Activated T-cell treated with anti-CD3 and anti-CD28 coated beads, Interleukin-2, amount 50 U/mL, for 4 hours (primary cell): ENCODE data around the gene SCGB1D2. TPM values are rescaled to one million over a fixed set of nuclear protein-coding genes. Genes with fewer than 3 reads are reported as not detected.
"Not testable (repeated sequence)": the region's sequence is repeated elsewhere in the genome, so short reads cannot be mapped to it uniquely, and the experiment has no call there.

ENCODE experiments used
- ATAC-seq, 2 donors: fragments of 200-7000 bp; cut with Tn5 transposase; one replicate each; pipeline ENCODE4 v1.10.0; 2021
- DNase-seq: peaks from one replicate; pipeline ENCODE4 v3.0.0-alpha.2; 2020
- H3K27me3 Mint-ChIP-seq: one replicate; pipeline ENCODE4 v1.8.0; 2021; ENCODE audit warnings: low read depth, mixed read lengths
- H3K36me3 Mint-ChIP-seq: one replicate; pipeline ENCODE4 v1.8.0; 2022; ENCODE audit warnings: mixed read lengths; ENCODE audit not compliant: insufficient read depth
- H3K4me1 Mint-ChIP-seq: one replicate; pipeline ENCODE4 v1.8.0; 2021; ENCODE audit warnings: low read depth, mixed read lengths
- H3K4me3 Mint-ChIP-seq: one replicate; pipeline ENCODE4 v1.8.0; 2021; ENCODE audit warnings: mild to moderate bottlenecking, moderate library complexity, mixed read lengths
- H3K9me3 Mint-ChIP-seq: one replicate; pipeline ENCODE4 v1.8.0; 2021; ENCODE audit warnings: mixed read lengths
- total RNA-seq, 3 donors: library from RNA; stranded (reverse); gene quantifications; one replicate each; pipeline ENCODE4 v1.2.1, GENCODE V29; 2021

SCGB1D2 gene
- total RNA-seq: not detected

DNA sequence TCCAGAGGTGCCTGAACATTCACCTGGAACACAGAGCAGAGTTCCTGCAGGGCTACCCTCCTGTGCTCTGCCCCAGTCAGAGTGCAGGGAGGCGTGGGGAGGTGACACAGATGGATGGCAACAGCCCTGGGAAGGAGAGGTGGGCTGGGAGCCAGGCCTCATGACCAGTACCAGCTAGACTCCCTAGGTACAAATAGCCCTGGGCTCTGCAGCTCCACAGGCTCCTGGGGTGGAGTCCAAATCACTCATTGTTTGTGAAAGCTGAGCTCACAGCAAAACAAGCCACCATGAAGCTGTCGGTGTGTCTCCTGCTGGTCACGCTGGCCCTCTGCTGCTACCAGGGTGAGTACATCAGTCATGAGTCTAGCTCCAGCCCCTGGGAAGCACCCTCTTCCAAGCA, at the start of gene SCGB1D2:
Gene SCGB1D2, plus strand, starts transcription at position 219 of the 400 bp plus-strand sequence. Its CDS starts 69 bp downstream, at position 288.
- Mint-ChIP-seq H3K9me3 (no peaks in the 10 kb centered on the region), H3K27me3 (peaks cover 37% of the 10 kb centered on the region), H3K4me3 (no peak within 1 kb of the TSS), H3K4me1 (no peaks in the 10 kb centered on the region), H3K36me3 (no peaks in the 10 kb centered on the region)
- ATAC-seq (no peak), DNase-seq (no peak)

DNA sequence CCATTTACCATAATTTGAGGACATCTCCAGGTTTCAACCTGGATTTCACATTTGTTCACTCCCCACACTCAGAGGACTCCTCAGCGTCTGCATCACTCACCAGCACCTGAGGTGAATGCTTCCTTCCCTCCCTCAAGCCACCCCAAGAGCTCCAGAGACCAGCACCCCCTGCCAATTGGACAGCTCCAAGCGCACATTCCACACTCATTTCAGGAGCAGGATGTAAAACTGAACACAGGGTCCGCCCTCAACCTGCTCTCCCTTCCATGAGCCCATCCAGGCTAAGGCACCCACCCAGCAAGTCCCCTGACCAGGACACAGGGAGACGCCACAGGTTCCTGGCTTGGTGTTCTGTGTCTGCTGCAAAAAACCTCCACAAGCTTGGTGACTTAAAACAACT, 48.1 kb upstream of the SCGB1D2 start:
- H3K4me1 Mint-ChIP-seq: no peaks in the 10 kb centered on the region
- ATAC-seq (no peak), DNase-seq (no peak)
- H3K36me3 Mint-ChIP-seq: no peaks in the 10 kb centered on the region
- H3K27me3 Mint-ChIP-seq: peaks cover 61% of the 10 kb centered on the region
- H3K4me3 Mint-ChIP-seq: no peak overlapping the region
- H3K9me3 Mint-ChIP-seq: no peaks in the 10 kb centered on the region

DNA sequence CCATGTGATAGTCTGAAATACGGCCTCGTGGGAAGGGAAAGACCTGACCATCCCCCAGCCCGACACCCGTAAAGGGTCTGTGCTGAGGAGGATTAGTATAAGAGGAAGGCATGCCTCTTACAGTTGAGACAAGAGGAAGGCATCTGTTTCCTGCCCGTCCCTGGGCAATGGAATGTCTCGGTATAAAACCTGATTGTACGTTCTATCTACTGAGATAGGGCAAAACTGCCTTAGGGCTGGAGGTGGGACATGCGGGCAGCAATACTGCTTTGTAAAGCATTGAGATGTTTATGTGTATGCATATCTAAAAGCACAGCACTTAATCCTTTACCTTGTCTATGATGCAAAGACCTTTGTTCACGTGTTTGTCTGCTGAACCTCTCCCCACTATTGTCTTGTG, 47.0 kb upstream of the SCGB1D2 start:
- H3K4me1 Mint-ChIP-seq, H3K36me3 Mint-ChIP-seq, H3K9me3 Mint-ChIP-seq, ATAC-seq, H3K4me3 Mint-ChIP-seq, DNase-seq: not testable (repeated sequence)
- H3K27me3 Mint-ChIP-seq: peaks cover 52% of the 10 kb centered on the region

DNA sequence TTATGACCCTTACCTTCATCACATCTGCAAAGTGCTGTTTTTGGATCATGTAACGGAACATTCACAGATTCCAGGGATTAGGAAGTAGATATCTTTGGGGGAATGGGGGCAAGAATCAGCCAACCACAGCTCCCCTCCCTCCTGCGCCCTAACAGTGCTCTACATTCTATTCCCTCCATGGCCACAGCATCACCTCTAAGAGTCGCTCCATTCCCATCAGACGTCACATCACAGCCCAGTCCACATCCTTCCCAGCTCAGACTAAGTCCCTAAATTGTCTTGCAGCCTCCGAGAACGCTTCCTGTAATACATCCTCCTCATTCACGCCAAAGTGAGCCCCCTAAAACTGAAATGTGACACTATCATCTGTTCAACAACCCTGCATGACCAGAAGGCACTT, 46.1 kb upstream of the SCGB1D2 start:
- Mint-ChIP-seq H3K9me3 (no peaks in the 10 kb centered on the region), H3K4me1 (no peaks in the 10 kb centered on the region), H3K36me3 (no peaks in the 10 kb centered on the region), H3K27me3 (peaks cover 46% of the 10 kb centered on the region), H3K4me3 (no peak overlapping the region)
- ATAC-seq (no peak), DNase-seq (no peak)

DNA sequence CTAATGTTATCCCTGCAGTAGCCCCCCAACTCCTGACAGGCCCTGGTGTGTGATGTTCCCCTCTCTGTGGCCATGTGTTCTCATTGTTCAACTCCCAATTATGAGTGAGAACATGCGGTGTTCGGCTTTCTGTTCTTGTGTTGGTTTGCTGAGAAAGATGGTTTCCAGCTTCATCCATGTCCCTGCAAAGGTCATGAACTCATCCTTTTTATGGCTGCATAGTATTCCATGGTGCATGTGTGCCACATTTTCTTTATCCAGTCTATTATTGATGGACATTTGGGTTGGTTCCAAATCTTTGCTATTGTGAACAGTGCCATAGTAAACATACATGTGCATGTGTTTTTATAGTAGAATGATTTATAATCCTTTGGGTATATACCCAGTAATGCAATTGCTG, 44.6 kb upstream of the SCGB1D2 start:
- H3K27me3 Mint-ChIP-seq: peaks cover 43% of the 10 kb centered on the region
- not testable (repeated sequence) for H3K4me3 Mint-ChIP-seq, H3K9me3 Mint-ChIP-seq, ATAC-seq, H3K36me3 Mint-ChIP-seq, H3K4me1 Mint-ChIP-seq, DNase-seq

DNA sequence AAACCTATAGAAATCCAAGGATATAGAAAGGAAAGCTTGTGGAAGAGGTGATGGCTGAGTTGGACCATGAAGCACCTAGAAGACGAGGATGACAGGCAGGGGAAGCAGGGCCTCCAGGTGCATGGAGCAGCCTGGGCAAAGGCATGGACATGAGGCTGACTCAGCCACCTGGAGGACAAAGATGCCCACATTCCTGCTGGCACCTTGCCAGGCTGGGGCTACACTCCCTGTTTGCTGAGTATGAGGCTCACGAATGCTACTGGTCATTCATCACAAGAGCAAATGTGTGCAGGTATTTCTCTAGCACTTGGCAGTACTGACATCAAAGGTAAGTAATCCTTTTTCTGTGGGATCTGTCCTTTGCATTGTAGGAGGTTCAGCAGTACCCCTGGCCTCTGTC, 40.7 kb upstream of the SCGB1D2 start:
- Mint-ChIP-seq H3K4me1 (no peaks in the 10 kb centered on the region), H3K27me3 (peaks cover 22% of the 10 kb centered on the region), H3K9me3 (no peaks in the 10 kb centered on the region), H3K4me3 (no peak overlapping the region), H3K36me3 (no peaks in the 10 kb centered on the region)
- DNase-seq (no peak), ATAC-seq (no peak)

- Mint-ChIP-seq H3K4me1 (no peaks in the 10 kb centered on the region), H3K27me3 (peaks cover 13% of the 10 kb centered on the region), H3K9me3 (no peaks in the 10 kb centered on the region), H3K36me3 (no peaks in the 10 kb centered on the region), H3K4me3 (no peak overlapping the region)
- DNase-seq: no peak
- no peak for ATAC-seq
Observed at GRCh38 chr11:62202910-62203309, 39.1 kb upstream of the SCGB1D2 start.

DNA sequence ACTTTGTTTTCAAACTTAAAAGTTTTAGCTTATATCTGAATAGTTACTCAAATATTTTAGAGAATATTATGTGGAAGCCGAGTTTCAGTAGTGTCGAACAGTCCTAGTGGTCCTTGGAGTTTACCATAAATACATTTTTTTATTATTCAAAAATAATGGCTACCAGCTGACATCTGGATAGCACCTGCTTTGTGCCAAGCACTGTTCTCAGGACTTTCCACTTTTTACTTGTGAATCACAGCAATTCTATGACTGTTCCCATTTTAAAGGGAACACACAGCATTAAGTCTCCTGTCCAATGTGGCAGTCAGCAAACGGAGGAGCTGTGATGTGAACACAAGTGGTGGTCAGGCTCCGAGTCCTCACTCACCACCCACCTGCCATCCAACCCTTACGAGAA, 37.6 kb upstream of the SCGB1D2 start:
- Mint-ChIP-seq H3K4me3 (no peak overlapping the region), H3K36me3 (no peaks in the 10 kb centered on the region), H3K9me3 (no peaks in the 10 kb centered on the region), H3K27me3 (peaks cover 10% of the 10 kb centered on the region), H3K4me1 (no peaks in the 10 kb centered on the region)
- DNase-seq: no peak
- ATAC-seq: no peak

- Mint-ChIP-seq H3K27me3 (peaks cover 11% of the 10 kb centered on the region), H3K36me3 (no peaks in the 10 kb centered on the region), H3K4me3 (no peak overlapping the region), H3K4me1 (no peaks in the 10 kb centered on the region), H3K9me3 (no peaks in the 10 kb centered on the region)
- DNase-seq (no peak), ATAC-seq (no peak)
Observed at GRCh38 chr11:62205441-62205840, 36.6 kb upstream of the SCGB1D2 start.

DNA sequence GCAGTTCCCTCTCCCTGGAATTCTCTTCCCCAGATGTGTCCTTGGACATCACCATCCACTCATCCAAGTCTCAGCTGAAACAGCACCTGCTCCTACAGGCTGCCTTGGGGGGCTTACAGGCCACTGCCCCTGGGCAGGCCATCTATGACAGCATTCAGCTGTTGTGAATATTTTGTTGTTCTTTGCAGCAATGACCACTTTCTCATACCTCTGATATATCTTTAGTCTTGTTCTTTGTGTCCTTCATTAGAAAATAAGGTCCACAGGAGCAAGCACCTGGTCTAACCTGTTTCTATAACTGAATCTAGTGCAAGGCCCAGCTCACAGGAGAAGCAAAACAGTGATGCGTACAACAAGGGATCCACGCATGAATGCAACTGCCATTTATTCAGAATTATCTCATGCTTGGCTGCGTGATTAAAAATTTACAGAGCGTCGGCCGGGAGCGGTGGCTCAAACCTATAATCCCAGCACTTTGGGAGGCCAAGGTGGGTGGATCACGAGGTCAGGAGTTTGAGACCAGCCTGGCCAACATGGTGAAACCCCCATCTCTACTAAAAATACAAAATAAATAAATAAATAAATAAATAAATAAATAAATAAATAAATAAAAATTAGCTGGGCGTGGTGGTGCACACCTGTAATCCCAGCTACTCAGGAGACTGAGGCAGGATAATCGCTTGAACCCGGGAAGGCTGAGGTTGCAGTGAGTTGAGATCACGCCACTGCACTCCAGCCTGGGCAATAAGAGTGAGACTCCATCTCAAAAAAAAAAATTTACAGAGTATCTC, 35.6 kb upstream of the SCGB1D2 start:
- not testable (repeated sequence) for H3K36me3 Mint-ChIP-seq, H3K9me3 Mint-ChIP-seq, H3K4me3 Mint-ChIP-seq, H3K4me1 Mint-ChIP-seq, ATAC-seq, DNase-seq
- H3K27me3 Mint-ChIP-seq: peaks cover 17% of the 10 kb centered on the region

DNA sequence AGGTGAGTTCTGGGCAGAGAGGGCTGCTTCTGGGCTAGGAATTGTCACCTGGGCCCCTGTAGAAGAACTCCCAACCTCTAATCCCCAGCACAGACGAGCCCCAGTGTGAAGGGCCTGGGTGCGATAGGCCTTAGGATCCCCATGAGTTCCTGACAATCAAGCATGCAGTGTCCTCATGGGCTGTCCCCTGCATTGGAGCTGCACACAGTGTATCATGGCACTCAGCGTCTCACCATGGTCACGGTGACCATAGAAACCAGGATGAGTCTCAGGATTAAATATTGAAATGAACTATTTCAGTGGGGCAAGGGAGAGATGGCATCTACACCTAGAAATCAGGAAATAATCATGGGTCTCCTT, 33.3 kb upstream of the SCGB1D2 start:
- Mint-ChIP-seq H3K4me1 (no peaks in the 10 kb centered on the region), H3K9me3 (no peaks in the 10 kb centered on the region), H3K4me3 (no peak overlapping the region), H3K36me3 (no peaks in the 10 kb centered on the region), H3K27me3 (peaks cover 17% of the 10 kb centered on the region)
- no peak for DNase-seq
- ATAC-seq: no peak

DNA sequence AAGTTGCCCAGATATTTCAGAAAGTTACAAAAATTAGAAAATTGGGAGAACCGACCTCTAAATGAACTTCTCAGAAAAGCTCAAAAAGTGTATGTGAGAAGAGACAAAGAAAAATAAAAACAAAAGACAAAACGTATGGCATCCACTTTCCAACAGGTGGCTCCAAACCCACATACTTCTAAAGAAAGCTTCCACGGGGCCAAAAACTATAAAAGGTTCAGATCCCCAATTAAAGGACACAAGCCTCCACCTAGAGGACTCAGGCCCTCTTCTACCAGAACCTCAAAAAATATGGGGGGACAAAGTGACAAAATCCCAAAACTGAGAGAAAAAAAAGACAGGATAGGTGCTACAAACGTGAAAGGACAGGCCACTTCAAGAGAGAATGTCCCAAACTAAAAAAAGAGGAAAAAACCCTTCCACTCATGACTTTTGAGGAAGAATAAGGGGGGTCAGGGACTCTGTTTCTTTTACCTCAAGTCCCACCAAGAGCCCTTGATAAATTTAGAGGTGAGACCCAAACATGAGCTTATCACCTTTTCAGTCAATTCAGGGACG, 24.8 kb upstream of the SCGB1D2 start:
- Mint-ChIP-seq H3K4me1 (no peaks in the 10 kb centered on the region), H3K36me3 (no peaks in the 10 kb centered on the region), H3K9me3 (peaks cover 15% of the 10 kb centered on the region), H3K4me3 (no peak overlapping the region), H3K27me3 (peaks cover 24% of the 10 kb centered on the region)
- DNase-seq: no peak
- ATAC-seq: no peak

DNA sequence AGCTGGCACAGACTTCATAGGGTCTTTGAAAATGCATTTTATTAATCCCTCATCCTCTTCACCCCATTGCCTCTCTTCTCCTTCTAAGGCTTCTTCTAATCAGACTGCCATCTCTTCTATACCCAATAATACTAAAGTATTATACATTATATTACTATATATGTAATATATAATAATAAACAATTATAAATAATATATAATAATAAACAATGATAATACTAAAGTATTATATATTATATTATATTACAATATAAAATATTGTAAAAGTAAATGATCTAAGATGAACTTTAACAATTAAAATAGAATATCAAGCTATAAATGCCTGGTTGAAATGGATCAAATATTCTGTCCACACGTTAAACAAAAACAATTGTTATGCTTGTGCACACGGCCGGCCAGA, 20.5 kb upstream of the SCGB1D2 start:
- Mint-ChIP-seq H3K4me1 (no peaks in the 10 kb centered on the region), H3K27me3 (peaks cover 16% of the 10 kb centered on the region), H3K36me3 (no peaks in the 10 kb centered on the region), H3K9me3 (peaks cover 37% of the 10 kb centered on the region), H3K4me3 (no peak overlapping the region)
- ATAC-seq: no peak
- no peak for DNase-seq

DNA sequence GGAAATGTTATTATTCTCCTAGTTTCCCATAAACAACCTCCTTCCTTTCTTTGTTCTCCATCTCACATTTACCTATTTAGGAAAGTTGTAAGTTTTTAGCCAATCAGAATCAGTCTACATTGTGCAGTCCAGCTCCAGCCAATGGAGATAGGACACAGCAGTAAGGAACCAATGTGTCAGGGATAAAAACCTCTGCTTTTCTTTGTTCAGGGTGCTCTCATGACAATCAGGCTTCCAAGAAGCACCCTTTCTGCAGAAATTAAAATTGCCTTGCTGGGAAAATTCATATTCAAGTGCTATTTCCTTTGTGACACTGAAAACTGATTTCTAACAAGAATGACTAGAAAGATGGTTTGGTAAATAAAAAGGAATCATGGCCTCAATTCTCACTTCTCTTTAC, 18.9 kb upstream of the SCGB1D2 start:
- no peaks in the 10 kb centered on the region for H3K4me1 Mint-ChIP-seq
- ATAC-seq (no peak), DNase-seq (no peak)
- no peak overlapping the region for H3K4me3 Mint-ChIP-seq
- H3K9me3 Mint-ChIP-seq: peaks cover 37% of the 10 kb centered on the region
- peaks cover 7% of the 10 kb centered on the region for H3K27me3 Mint-ChIP-seq
- no peaks in the 10 kb centered on the region for H3K36me3 Mint-ChIP-seq

- H3K9me3 Mint-ChIP-seq: no peaks in the 10 kb centered on the region
- ATAC-seq (no peak), DNase-seq (no peak)
- H3K36me3 Mint-ChIP-seq: no peaks in the 10 kb centered on the region
- H3K4me3 Mint-ChIP-seq: no peak overlapping the region
- peaks cover 40% of the 10 kb centered on the region for H3K27me3 Mint-ChIP-seq
- H3K4me1 Mint-ChIP-seq: no peaks in the 10 kb centered on the region
Observed at GRCh38 chr11:62233730-62234129, 8.3 kb upstream of the SCGB1D2 start.
